ENCODE measurements around the gene FCN1. TPM values are rescaled to one million over a fixed set of nuclear protein-coding genes. Genes with fewer than 3 reads are reported as not detected.

FCN1 gene
- total and polyA plus RNA-seq, 10 of the 15 experiments (the other 5 are each of a cell fraction or from before 2014, with no cell fraction given): 0.08 TPM; not detected in 9

DNA sequence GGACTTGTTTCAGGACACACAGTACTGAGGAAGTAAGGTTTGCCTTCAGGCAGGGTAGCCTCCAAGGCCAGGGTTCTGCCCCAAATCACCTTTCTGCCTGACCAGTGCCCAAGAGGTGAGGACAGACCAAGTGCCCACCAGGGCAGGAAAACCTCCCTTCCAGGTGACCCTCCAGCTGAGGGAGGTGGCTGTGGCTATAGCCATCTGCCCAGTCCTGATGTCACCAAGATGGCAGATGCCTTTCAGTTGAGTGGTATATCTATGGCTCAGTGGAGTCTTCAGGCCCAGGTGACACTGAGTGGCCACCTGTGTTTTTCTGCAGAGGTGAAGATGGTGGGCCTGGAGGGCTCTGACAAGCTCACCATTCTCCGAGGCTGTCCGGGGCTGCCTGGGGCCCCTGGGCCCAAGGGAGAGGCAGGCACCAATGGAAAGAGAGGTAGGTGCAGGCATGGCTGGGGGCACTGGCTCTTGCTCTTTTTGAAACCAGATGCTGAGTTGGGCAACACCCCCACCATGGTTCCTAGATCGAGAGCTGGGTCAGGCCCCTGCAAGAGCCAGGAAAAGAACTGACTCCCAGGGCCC lies 35.4 kb downstream of the FCN1 start (continued):
- TF ChIP-seq, protein P1, sequence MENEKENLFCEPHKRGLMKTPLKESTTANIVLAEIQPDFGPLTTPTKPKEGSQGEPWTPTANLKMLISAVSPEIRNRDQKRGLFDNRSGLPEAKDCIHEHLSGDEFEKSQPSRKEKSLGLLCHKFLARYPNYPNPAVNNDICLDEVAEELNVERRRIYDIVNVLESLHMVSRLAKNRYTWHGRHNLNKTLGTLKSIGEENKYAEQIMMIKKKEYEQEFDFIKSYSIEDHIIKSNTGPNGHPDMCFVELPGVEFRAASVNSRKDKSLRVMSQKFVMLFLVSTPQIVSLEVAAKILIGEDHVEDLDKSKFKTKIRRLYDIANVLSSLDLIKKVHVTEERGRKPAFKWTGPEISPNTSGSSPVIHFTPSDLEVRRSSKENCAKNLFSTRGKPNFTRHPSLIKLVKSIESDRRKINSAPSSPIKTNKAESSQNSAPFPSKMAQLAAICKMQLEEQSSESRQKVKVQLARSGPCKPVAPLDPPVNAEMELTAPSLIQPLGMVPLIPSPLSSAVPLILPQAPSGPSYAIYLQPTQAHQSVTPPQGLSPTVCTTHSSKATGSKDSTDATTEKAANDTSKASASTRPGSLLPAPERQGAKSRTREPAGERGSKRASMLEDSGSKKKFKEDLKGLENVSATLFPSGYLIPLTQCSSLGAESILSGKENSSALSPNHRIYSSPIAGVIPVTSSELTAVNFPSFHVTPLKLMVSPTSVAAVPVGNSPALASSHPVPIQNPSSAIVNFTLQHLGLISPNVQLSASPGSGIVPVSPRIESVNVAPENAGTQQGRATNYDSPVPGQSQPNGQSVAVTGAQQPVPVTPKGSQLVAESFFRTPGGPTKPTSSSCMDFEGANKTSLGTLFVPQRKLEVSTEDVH (IDR thresholded peaks at IDR 0.05; ENCODE audit: low read depth, partially characterized antibody): no peak

DNA sequence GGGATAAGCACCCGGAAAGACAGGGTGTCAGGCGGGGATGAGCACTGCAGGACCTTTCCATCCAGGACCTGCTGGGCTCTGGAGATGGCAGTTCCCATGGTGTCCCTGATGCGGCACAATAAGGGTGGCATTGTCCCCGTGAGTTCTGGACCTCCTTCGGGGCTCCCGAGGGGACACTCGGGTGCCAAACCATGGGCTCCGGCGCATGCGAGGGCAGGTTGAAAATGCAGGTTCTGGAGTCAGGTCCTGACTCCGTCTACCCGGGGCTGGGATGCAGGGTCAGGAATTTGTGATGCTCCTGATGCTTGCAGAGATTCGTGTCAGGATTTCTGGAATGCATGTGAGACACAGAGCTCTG lies 36.4 kb downstream of the FCN1 start:
- Histone ChIP-seq H4K20me1 (ENCODE audit: control insufficient read depth, insufficient read depth) (no peaks in the 10 kb centered on the region), H3K4me2 (ENCODE audit: control insufficient read depth, insufficient read depth) (no peak overlapping the region), H3K9ac (ENCODE audit: control insufficient read depth, insufficient read depth, low read length) (no peak overlapping the region), H3K4me1 (ENCODE audit: control insufficient read depth, insufficient read depth, low read length) (no peaks in the 10 kb centered on the region), H3K36me3 (ENCODE audit: control insufficient read depth in 2 of 2, insufficient read depth in 2 of 2, low read length in 1 of 2) (no peaks in the 10 kb centered on the region), H3K79me2 (ENCODE audit: control insufficient read depth, insufficient read depth, low read length) (no peaks in the 10 kb centered on the region), H2AFZ (ENCODE audit: control insufficient read depth, low read depth, low read length) (no peak overlapping the region), H3K27me3 (replicated peaks in 1 of 2; ENCODE audit: control insufficient read depth in 2 of 2, insufficient read depth in 2 of 2, low read length in 1 of 2) (no peaks in the 10 kb centered on the region; a peak in 1 of 4 replicates), H3K27ac (ENCODE audit: control insufficient read depth, insufficient read depth) (no peak overlapping the region), H3K4me3 (no peak overlapping the region), H3K9me3 (replicated peaks; ENCODE audit: control insufficient read depth, insufficient read depth, low read length) (no peaks in the 10 kb centered on the region)
- no peak for TF ChIP-seq ZZZ3 (IDR thresholded peaks at IDR 0.05; ENCODE audit: control insufficient read depth, insufficient read length, low read depth)
- intact Hi-C loops (cut with micrococcal nuclease; ENCODE audit: unreplicated experiment): no loop called here
- no peak for DNase-seq (ENCODE audit: low read depth, low spot score)
- ChIA-PET RAD21 (ENCODE audit: unreplicated experiment) (no interaction called here), CTCF (no interaction called here), SMC1A (ENCODE audit: uncharacterized antibody, unreplicated experiment) (no interaction called here), POLR2A (no interaction called here)
- in situ Hi-C loops (cut with MboI): no loop called here
- ATAC-seq: no peak
- no TSS peak for BruUV-seq (replicated peaks)
- 54% methylated on average over 13 of the region's 13 CpGs for WGBS (ENCODE audit: insufficient coverage, insufficient replicate concordance, low lambda C conversion rate, missing lambda C conversion rate)
- no peak for FAIRE-seq

Data from GM12878 (cell line).